HG02571 (cell line): ENCODE data around the gene SIX6.
"Not testable (repeated sequence)": the region's sequence is repeated elsewhere in the genome, so short reads cannot be mapped to it uniquely, and the experiment has no call there.

Source experiments
- ATAC-seq: cut with Tn5 transposase; IDR thresholded peaks from one replicate; pipeline ENCODE4 v1.9.1; 2021; ENCODE audit warnings: mild to moderate bottlenecking, moderate library complexity; ENCODE audit not compliant: unreplicated experiment

SIX6 gene

GRCh38 chr14:60508707-60509437 lies at the start of gene SIX6:
Gene SIX6 (plus strand): TSS chr14:60509146. CDS start chr14:60509399, 253 bp downstream.
- no peak for ATAC-seq

DNA sequence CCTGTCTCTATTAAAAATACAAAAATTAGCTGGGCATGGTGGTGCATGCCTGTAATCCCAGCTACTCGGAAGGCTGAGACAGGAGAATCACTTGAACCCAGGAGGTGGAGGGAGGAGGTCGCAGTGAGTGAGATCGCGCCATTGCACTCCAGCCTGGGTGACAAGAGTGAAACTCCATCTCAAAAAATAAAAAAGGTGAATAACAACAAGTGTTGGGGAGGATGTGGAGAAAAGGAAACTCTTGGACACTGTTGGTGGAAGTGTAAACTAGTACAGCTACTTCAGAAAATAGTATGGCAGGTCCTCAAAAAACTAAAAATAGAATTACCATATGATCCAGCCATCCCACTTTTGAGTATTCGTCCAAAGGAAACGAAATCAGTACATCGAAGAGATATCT lies 28.7 kb upstream of the SIX6 start:
- not testable (repeated sequence) for ATAC-seq

GRCh38 chr14:60482743-60483142 lies 26.2 kb upstream of the SIX6 start:
- ATAC-seq = no peak

DNA sequence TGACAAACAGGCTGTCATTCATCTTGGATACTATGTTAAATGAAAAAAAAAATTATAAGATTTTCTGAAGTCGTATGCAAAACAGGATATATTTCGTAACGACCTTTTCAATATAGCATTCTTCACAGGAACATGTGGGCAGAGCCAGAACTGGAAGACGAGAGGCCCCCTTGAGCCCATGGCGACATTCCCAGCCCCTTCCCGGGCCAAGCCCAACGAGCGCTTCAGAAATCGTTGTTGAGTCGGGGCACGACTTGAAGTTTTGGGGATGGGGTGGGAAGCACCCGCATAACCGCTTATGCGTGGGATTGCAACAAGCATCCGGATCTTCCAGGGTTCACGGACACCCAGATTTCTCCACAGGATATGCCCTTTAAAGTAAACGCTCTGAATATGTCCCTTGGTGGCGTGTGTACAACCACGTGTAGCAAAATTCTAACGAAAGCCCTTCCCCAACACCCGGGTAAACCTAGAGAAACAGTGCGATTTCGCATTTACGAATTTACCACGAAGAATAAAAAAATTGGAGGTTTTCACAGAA lies 23.8 kb upstream of the SIX6 start:
- ATAC-seq = no peak

DNA sequence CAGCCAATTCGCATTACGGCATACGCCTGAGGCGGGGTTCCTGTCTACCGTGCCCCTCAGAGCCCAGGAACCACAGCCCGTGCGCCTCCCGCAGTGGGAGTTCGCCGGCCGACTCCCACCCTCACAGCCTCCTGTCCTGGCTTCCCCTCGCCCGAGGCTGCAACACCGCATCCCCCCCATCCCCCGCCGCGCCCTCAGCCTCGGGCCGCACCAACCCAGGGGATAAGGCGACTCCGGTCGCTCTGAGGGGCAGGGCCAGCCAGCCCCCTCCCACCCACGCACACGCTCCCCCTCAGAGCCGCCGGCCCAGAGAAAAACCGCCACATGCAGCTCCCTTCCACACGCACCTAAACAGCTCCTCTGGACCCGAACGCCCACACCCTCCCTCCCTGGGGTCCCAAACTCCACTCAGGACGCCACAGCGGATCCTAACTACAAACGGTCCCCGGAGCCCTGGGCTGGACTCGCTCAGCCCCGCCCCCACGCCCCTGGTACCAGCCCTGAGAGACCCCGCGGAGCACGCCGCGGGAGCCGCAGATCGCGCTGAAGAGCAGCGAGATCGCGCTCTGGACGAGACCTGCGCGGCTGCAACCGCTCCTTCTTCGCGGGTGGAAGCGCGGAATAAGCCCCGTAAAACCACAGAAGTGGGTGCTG lies 23.2 kb upstream of the SIX6 start, which contains the start of gene C14orf39:
Gene C14orf39 (minus strand): TSS at position 466 of the 654 bp plus-strand sequence. CDS start 985 bp downstream, outside the sequence.
- ATAC-seq = no peak

DNA sequence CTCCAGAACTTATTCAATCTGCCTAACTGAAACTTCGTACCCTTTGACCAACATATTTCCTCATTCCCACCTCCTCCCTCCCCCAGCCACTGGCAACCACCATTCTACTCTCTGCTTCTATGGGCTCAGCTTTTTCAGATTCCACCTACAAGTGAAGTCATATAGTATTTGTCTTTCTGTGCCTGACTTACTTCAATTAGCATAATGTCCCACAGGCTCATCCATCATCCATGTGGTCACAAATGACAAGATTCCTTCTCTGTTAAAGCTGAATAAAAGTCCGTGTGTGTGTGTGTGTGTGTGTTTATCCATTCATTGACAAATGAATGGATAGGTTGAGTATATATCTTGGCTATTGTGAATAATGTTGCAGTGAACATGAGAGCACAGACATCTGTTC lies 21.7 kb upstream of the SIX6 start:
- ATAC-seq = no peak

- no peak for ATAC-seq
Observed at GRCh38 chr14:60488175-60488574, 20.8 kb upstream of the SIX6 start.

DNA sequence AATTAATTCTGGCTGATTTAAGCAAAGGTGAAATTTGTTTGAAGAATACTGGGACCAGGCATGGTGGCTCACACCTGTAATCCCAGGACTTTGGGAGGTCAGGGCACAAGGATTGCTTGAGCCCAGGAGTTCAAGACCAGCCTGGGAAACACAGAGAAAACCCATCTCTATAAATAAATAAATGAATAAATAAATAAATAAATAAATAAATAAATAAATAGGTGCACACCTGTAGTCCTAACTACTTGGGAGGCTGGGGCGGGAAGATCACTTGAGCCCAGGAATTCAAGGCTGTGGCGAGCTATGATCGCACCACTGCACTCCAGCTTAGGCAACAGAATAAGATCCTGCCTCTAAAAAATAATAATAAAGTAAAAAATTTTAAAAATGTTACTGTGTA lies 18.7 kb upstream of the SIX6 start:
- no peak for ATAC-seq

- ATAC-seq = no peak
Observed at GRCh38 chr14:60495946-60496345, 13.0 kb upstream of the SIX6 start.

- ATAC-seq = no peak
Observed at GRCh38 chr14:60502541-60502940, 6.4 kb upstream of the SIX6 start.

- no peak for ATAC-seq
Observed at GRCh38 chr14:60505448-60505847, 3.5 kb upstream of the SIX6 start.

GRCh38 chr14:60506010-60506409 lies 2.9 kb upstream of the SIX6 start:
- no peak for ATAC-seq

- no peak for ATAC-seq
Observed at GRCh38 chr14:60506462-60506984, 2.4 kb upstream of the SIX6 start.

DNA sequence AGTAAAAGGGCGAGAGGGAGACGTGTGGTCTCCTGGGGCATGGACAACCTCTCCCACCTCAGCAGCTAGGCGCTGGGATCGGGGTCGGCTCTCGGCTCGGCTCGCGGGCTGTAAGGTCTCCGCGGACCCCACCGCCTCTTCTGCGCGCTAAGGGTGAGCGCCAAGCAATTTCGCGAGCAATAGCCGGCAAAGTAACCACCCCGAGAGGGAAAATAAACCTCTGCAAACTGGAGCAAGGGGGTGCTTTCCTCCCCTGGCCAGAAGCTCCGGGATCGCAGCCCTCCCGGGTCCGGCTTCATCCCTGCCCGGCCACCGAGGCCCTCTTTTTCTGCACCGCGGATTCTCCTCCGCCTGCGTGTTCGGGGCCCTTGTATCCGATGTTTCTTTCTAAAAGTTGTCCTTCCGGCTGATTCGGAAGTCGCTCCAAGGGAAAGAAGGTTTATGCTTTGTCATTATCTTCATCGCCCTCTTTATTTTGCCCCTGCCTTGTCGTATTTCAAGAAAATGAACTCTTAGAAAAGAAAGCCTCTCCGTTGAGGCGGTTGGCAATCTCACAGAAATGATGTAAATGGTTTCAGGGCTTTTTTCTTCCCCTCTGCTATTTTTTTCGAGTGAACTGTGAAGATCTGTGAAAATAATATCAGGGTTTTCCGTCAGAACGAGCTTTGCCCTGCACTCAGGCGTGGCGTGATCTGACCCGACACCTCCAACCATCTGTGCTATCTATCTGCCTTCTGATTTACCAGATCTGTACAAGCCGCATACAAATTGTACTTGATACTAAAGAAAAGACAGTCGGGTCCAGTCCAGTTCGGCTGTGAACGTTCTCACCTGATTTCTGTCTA lies 1.7 kb upstream of the SIX6 start:
- ATAC-seq = no peak

DNA sequence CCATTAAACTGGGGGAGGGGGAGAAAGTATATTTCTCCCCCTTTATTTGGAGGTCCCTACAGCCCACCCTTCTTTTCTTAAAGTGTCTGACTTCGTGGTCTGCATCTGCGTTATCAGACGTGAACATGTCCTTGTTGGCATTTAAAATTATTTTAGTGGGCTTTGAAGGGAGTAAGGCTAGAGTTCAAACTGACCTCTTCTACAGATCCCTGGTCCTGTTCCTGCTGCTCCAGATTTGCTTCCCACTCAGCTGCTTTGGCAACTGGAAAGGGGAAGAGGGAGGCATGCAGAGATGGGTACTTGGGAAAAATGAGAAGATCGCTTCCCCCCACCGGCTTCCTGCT lies 611 bp upstream of the SIX6 start:
- no peak for ATAC-seq

DNA sequence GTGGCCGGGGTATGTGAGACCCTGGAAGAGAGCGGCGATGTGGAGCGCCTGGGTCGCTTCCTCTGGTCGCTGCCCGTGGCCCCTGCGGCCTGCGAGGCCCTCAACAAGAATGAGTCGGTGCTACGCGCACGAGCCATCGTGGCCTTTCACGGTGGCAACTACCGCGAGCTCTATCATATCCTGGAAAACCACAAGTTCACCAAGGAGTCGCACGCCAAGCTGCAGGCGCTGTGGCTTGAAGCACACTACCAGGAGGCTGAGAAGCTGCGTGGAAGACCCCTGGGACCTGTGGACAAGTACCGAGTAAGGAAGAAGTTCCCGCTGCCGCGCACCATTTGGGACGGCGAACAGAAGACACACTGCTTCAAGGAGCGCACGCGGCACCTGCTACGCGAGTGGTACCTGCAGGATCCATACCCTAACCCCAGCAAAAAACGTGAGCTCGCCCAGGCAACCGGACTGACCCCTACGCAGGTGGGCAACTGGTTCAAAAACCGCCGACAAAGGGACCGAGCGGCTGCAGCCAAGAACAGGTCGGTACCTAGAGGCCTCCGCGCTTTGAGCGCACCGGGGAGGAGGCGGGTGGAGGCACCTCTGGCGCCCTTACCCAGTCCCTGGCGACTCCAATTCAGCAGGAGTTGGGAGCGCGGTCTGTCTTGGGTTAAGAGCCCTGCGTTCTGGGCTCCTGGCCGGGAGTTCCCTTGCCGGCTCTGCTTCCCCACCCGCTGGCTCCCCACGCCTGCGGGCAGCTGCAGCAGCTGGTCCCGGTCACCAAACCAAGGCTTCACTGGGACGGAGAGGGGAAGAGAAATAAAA lies 700 bp downstream of the SIX6 start:
- no peak for ATAC-seq

DNA sequence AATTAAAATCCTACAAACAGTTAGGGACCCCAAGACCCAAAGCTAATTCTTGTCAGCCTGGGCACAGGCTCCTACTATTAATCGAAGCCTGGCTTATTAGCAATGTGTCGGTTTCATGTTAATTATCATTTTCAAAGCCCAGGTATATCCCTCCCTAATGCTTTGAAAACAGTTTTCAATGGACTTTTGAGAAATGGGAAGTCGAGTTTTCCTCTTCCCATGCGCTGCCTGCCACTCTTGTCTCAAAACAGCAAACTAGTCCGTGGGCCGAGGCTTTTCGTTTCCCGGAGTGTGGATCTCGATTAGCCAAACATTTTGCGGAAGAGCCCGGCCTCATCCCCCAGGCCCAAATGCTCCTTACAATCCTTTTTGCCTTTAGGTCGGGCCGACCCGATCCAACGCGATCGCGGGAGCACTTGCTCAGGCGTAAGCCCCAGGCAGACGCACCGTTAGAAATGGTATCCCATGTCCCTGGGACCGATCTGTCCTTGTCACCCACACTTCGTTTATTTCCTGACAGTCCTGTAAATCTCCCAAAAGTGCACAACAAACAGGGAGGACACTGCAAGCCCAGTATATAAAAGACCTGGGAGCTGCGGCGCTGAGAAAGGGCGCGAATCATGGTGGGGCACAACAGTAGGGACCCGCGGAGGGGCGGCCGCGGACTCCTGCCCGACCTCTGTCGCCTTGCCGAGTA lies 1.5 kb downstream of the SIX6 start:
- ATAC-seq = no peak

- ATAC-seq = no peak
Observed at GRCh38 chr14:60510951-60511599, 2.1 kb downstream of the SIX6 start.

- no peak for ATAC-seq
Observed at GRCh38 chr14:60512126-60512525, 3.2 kb downstream of the SIX6 start.
